Muscle layer of duodenum (tissue), 2 donors: Measurements from ENCODE around the gene MYL10.

Experiments used
- H3K27ac ChIP-seq: one replicate; pipeline ENCODE4 v1.7.0; 2013; ENCODE audit warnings: mild to moderate bottlenecking, low read length
- H3K27me3 ChIP-seq: one replicate; pipeline ENCODE4 v1.7.0; 2013; ENCODE audit warnings: low read depth, mild to moderate bottlenecking, control low read depth, low read length
- H3K36me3 ChIP-seq, 2 donors: one replicate each; pipeline ENCODE4 v1.7.0; 2013; ENCODE audit warnings: low read length in 2 of 2, control low read depth in 1 of 2, mild to moderate bottlenecking in 1 of 2; ENCODE audit not compliant: insufficient read depth in 2 of 2, control insufficient read depth in 1 of 2
- H3K4me1 ChIP-seq, 2 donors: one replicate each; pipeline ENCODE4 v1.7.0; 2013; ENCODE audit warnings: low read length in 2 of 2, mild to moderate bottlenecking in 2 of 2, control low read depth in 1 of 2, moderate library complexity in 1 of 2; ENCODE audit not compliant: insufficient read depth in 2 of 2, control insufficient read depth in 1 of 2
- H3K4me3 ChIP-seq, 2 donors: one replicate each; pipeline ENCODE4 v1.7.0; 2013; ENCODE audit warnings: low read length in 2 of 2, low read depth in 1 of 2, mild to moderate bottlenecking in 1 of 2
- H3K9me3 ChIP-seq, 2 donors: one replicate each; pipeline ENCODE4 v1.7.0; 2013; ENCODE audit warnings: low read length in 2 of 2, control low read depth in 1 of 2, mild to moderate bottlenecking in 1 of 2; ENCODE audit not compliant: control insufficient read depth in 1 of 2
- donor health status: healthy.

MYL10 gene

DNA sequence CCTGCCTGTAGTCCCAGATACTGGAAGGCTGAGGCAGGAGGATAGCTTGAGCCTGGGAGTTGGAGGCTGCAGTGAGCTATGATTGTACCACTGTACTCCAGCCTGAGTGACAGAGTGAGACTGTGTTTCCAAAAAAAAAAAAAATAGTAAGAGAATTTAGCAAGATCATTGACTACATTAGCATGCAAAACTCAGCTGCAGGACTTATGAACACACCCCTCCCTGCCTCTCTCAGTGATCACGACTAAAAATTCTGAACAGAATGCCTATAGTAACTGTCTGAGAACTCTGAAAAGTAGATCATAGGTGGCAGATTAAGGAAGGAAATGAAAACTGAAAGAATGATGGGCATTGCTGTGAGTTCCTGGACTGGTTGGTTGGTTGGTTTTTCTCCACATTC is 50.5 kb downstream of the MYL10 start:
- peaks cover 4 to 13% of the 10 kb centered on the region in 2 donors for H3K9me3 ChIP-seq
- no peaks in the 10 kb centered on the region for H3K4me1 ChIP-seq
- no peak overlapping the region for H3K4me3 ChIP-seq
- H3K27ac ChIP-seq, result no peak overlapping the region
- H3K27me3 ChIP-seq, result no peaks in the 10 kb centered on the region
- no peaks in the 10 kb centered on the region for H3K36me3 ChIP-seq

DNA sequence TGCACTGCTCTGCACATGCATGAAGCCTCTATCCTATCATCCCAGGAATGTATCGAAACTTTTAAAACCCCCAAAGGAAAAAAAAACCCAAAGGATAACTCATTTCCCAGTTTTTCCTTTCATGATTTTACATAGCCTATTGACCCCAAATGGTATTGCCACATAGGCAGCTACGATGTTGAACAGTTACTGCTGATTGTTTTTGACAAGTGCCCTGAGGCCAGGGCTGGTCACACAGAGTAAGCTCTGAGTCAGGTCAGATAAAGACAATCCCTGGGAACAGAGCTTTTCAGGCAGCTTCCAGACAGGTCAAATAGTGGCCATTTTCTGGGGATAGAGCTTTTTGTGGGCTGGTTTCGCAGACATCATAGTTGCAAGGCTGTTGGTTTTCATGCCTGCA is 52.1 kb downstream of the MYL10 start:
- Histone ChIP-seq H3K27me3 (no peaks in the 10 kb centered on the region), H3K9me3 (peaks cover 0 to 7% of the 10 kb centered on the region in 2 donors), H3K27ac (no peak overlapping the region), H3K4me3 (no peak overlapping the region), H3K4me1 (no peaks in the 10 kb centered on the region), H3K36me3 (no peaks in the 10 kb centered on the region)

DNA sequence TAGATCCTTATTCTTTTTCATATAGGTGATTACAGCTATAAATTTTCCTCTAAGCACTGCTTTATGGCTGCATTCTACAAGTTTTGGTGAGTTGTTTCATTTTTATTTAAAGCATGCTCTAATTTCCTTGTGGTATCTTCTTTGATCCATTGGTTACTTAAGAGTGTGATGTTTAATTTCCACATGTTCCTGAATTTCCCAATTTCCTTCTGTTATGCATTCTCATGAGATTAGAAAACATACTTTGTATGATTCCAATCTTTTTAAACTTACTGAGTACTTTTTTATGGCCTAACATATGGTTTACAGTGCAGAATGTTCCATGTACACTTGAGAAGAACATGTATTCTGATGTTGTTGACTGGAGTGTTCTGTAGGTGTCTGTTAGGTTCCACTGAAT is 53.4 kb downstream of the MYL10 start:
- Histone ChIP-seq H3K27me3 (no peaks in the 10 kb centered on the region), H3K36me3 (no peaks in the 10 kb centered on the region), H3K4me1 (no peaks in the 10 kb centered on the region), H3K4me3 (no peak overlapping the region), H3K27ac (no peak overlapping the region), H3K9me3 (peaks cover 0 to 16% of the 10 kb centered on the region in 2 donors)

DNA sequence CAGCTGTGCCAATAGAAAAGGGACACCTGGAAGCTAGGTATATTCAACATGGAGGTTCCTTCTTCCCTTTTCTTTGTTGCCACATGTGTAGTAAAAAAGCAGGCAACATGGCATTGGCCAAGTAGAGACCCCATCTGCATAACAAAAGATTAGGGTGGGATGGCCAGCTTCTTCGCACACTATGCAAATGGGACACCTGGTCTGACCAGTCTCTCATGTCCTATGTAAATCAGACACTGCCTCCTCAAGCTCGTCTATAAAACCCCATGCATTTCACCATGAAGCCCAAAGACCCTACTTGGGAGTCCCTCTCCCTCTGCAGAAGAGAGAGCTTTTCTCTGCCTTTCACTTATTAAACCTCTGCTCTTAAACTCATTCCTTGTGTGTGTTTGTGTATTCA is 53.9 kb downstream of the MYL10 start:
- H3K36me3 ChIP-seq, result no peaks in the 10 kb centered on the region
- H3K27ac ChIP-seq, result no peak overlapping the region
- H3K27me3 ChIP-seq, result no peaks in the 10 kb centered on the region
- no peak overlapping the region for H3K4me3 ChIP-seq
- H3K9me3 ChIP-seq, result peaks cover 0 to 17% of the 10 kb centered on the region in 2 donors
- no peaks in the 10 kb centered on the region for H3K4me1 ChIP-seq

DNA sequence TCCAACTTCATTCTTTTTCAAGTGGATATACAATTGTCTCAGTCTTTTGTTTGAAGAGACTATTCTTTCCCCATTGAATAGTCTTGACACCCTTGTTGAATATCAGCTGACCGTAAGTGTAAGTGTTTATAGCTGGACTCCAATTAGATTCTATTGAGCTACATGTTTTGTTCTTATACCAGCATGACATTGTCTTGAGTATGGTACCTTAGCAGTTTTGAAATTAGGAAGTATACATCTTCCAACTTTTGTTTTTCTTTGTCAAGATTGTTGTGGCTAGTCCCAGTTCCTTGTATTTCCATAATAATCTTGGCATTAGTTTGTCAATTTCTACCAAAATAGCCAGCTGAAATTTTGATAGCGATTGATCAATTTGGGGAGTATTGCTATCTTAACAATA is 56.9 kb downstream of the MYL10 start:
- Histone ChIP-seq H3K9me3 (peaks cover 0 to 18% of the 10 kb centered on the region in 2 donors), H3K27me3 (no peaks in the 10 kb centered on the region), H3K27ac (no peak overlapping the region)

DNA sequence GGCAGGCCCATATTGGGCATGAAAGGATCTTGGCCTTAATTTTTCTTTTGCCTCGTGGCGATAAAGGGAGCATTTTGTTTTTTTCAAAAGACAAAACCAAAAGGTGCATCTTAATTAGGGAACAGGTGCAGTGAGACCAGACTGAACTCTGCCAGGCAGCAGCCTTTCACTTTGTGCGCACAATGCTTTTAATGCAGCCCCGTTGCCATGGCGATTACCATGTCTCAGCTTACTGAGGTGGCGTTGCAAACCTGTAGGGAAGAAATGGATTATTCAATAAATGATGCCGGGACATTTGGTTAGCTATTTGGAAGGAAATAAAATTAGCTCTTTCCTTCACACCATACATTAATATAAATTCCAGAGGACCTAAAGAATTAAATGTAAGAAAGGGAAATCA is 61.9 kb downstream of the MYL10 start:
- Histone ChIP-seq H3K4me1 (no peaks in the 10 kb centered on the region), H3K36me3 (no peaks in the 10 kb centered on the region), H3K4me3 (no peak overlapping the region), H3K27me3 (peaks cover 4% of the 10 kb centered on the region), H3K27ac (no peak overlapping the region), H3K9me3 (peaks cover 0 to 14% of the 10 kb centered on the region in 2 donors)

More for the DNA sequence above, 56.9 kb downstream of the MYL10 start:
- Histone ChIP-seq H3K4me1 (no peaks in the 10 kb centered on the region), H3K4me3 (no peak overlapping the region), H3K36me3 (no peaks in the 10 kb centered on the region)

DNA sequence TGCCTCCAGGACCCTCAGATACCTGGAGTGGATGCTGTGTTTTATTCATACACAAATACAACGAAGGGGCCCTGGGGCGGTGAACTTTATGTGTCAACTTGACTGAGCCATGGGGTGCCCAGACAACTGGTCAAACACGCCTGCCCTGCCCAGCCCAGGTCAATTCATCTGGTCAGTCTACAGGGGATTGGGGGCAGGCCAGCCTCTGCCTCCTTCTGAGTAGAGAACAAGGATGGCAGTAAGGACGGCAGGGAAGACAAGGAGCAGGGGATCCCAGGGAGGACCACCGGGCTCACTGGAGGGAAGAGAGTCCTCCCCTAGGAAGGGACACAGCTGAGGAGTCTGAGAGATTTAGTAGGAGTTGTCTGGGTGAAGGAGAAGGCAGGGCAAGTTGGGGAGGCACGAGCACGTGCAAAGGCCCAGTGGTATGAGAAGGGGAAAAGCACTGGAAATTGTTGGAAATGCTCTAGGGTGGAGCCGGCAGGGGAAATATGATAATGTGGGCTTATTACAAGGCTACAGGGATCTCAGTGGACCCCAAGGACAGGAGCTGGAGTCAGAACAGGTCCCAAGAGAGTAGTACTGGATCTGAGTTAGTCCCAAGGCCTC is 63.4 kb downstream of the MYL10 start:
- Histone ChIP-seq H3K4me3 (no peak overlapping the region), H3K36me3 (no peaks in the 10 kb centered on the region), H3K27ac (no peak overlapping the region), H3K9me3 (peaks cover 0 to 3% of the 10 kb centered on the region in 2 donors), H3K27me3 (peaks cover 4% of the 10 kb centered on the region), H3K4me1 (no peaks in the 10 kb centered on the region)

DNA sequence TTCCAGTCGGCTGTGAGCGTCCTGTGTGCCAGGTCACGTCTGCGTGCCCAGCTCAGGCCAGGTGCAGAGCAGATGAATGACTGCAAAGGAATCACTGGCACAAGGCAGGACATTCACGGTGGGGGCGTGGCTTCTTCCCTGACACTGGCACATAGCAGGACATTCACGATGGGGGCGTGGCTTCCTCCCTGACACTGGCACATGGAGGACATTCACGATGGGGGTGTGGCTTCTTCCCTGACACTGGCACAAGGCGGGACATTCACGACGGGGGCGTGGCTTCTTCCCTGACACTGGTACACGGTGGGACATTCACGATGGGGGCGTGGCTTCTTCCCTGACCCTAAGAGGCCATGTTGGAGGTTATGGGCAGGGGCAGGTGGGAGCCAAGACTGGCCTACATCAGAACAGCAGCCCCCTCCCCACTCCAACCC is 64.3 kb downstream of the MYL10 start:
- Histone ChIP-seq H3K27ac (no peak overlapping the region), H3K9me3 (peaks cover 0 to 2% of the 10 kb centered on the region in 2 donors), H3K4me1 (no peaks in the 10 kb centered on the region), H3K36me3 (no peaks in the 10 kb centered on the region), H3K27me3 (peaks cover 4% of the 10 kb centered on the region), H3K4me3 (no peak overlapping the region)

DNA sequence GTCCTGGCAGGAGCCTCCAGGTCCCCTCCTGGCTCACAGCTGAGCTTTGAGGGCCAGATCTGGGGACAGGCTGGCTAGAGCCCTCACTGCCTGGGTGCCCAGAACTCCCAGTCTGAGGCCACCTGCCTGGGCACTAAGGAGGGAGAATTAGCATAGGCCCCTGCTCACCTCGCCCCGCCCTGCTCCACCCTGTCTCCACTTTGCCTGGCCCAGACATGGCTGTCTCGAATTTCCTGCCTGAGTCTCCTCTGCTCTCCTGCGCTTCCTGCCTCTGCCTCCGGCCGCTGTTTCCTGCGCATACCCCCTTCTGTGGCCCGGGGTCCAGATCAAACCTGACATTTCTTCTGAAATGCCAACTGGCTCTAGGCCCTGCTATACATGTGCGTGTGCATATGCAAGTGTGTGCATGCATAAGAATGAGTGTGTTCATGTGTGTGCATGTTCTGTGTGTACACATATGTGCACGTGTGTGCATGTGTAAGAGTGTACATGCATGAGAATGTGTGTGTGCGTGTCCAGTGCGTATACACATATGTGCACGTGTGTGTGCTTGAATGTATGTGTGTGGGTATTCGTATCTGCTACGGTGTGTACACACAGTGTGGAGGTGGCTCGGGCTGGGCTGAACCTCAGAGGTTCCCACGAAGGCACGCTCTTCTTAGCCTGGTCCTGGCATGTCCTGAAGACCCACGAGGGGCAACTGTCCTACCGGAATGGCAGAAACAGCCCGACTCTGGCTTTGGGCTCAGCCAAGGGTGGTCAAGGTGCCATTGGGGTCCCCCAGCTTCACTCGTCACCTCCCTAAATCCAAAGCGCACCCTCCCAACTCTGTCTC is 64.9 kb downstream of the MYL10 start:
- Histone ChIP-seq H3K4me1 (no peaks in the 10 kb centered on the region), H3K4me3 (no peak overlapping the region), H3K9me3 (no peaks in the 10 kb centered on the region), H3K27me3 (peaks cover 4% of the 10 kb centered on the region), H3K27ac (no peak overlapping the region), H3K36me3 (no peaks in the 10 kb centered on the region)
